GM12878 (cell line): ENCODE measurements around the gene SLC38A9. TPM values are rescaled to one million over a fixed set of nuclear protein-coding genes. Genes with fewer than 3 reads are reported as not detected.

Experiments used
- ATAC-seq: fragments of 200-7000 bp; cut with Tn5 transposase; 3 replicates; pipeline ENCODE4 v1.9.1; 2020; ENCODE audit warnings: mild to moderate bottlenecking, moderate library complexity
- BruUV-seq: library from RNA; stranded (reverse); fragments of 400-500 nt; replicated peaks from 2 replicates; lab custom pipeline; 2021; lab: Mats Ljungman, UMichigan
- CTCF ChIA-PET: fragments of 300-600 bp; sonication (Branson Sonifier 250); formaldehyde crosslinking; extraction: SDS; loops from one replicate; lab custom pipeline; 2021; ENCODE audit warnings: inconsistent platforms; lab: Yijun Ruan, JAX
- POLR2A ChIA-PET: fragments of 350-600 bp; formaldehyde crosslinking; extraction: SDS; loops from one replicate; lab custom pipeline; 2021; ENCODE audit warnings: inconsistent platforms; lab: Charles Lee
- RAD21 ChIA-PET: fragments of 300-600 bp; sonication (Branson Sonifier 250); formaldehyde crosslinking; loops from one replicate; lab custom pipeline; 2023; ENCODE audit warnings: antibody characterized with exemption; ENCODE audit not compliant: unreplicated experiment; lab: Charles Lee
- SMC1A ChIA-PET: fragments of 300-600 bp; sonication (Branson Sonifier 250); formaldehyde crosslinking; loops from one replicate; lab custom pipeline; 2023; ENCODE audit not compliant: unreplicated experiment, uncharacterized antibody; lab: Charles Lee
- DNase-seq: peaks from one replicate; pipeline ENCODE4 v3.0.0-alpha.2; 2011; ENCODE audit warnings: low read depth, low spot score
- FAIRE-seq: peaks from 3 replicates; lab custom pipeline; 2011; peaks lifted over from hg19 to GRCh38; lab: Jason Lieb, UNC
- H2AFZ ChIP-seq: 2 replicates; pipeline ENCODE4 v1.6.0; 2011; ENCODE audit warnings: low read depth, low read length, control low read depth; ENCODE audit not compliant: control insufficient read depth
- H3K27ac ChIP-seq: 2 replicates; pipeline ENCODE4 v1.5.1; 2011; ENCODE audit warnings: control low read depth; ENCODE audit not compliant: control insufficient read depth, insufficient read depth
- H3K27me3 ChIP-seq, 2 experiments: replicated peaks in 1 of 2; 2 replicates each; pipeline versions ENCODE4 v1.6.0 to v1.6.1; 2011; ENCODE audit warnings: low read length in 1 of 2; ENCODE audit not compliant: control insufficient read depth in 2 of 2, insufficient read depth in 2 of 2
- H3K36me3 ChIP-seq, 2 experiments: 2 replicates each; pipeline ENCODE4 v1.5.1; 2011; ENCODE audit warnings: low read length in 1 of 2; ENCODE audit not compliant: control insufficient read depth in 2 of 2, insufficient read depth in 2 of 2
- H3K4me1 ChIP-seq: 2 replicates; pipeline ENCODE4 v1.6.1; 2011; ENCODE audit warnings: mild to moderate bottlenecking, low read length, moderate library complexity, mixed read lengths; ENCODE audit not compliant: control insufficient read depth, insufficient read depth
- H3K4me2 ChIP-seq: 2 replicates; pipeline ENCODE4 v1.6.0; 2011; ENCODE audit warnings: control low read depth; ENCODE audit not compliant: control insufficient read depth, insufficient read depth
- H3K4me3 ChIP-seq: fragments of 200-600 bp; sonication (generic); 2 replicates; pipeline ENCODE4 v1.5.1; 2016
- H3K79me2 ChIP-seq: 2 replicates; pipeline ENCODE4 v1.6.0; 2011; ENCODE audit warnings: low read length; ENCODE audit not compliant: control insufficient read depth, insufficient read depth
- H3K9ac ChIP-seq: 2 replicates; pipeline ENCODE4 v1.8.0; 2011; ENCODE audit warnings: low read length, control low read depth, mixed read lengths; ENCODE audit not compliant: control insufficient read depth, insufficient read depth
- H3K9me3 ChIP-seq: replicated peaks from 3 replicates; pipeline ENCODE4 v1.5.1; 2011; ENCODE audit warnings: mild to moderate bottlenecking, low read length; ENCODE audit not compliant: control insufficient read depth, insufficient read depth
- H4K20me1 ChIP-seq: 2 replicates; pipeline ENCODE4 v1.6.0; 2011; ENCODE audit not compliant: control insufficient read depth, insufficient read depth
- CEBPB ChIP-seq, 2 experiments: fragments of 150-350 bp in 1 of 2; IDR thresholded peaks; 2 replicates each; pipeline ENCODE4 v1.6.1; 2012 to 2014; ENCODE audit warnings: low read depth in 2 of 2, low read length in 2 of 2, borderline replicate concordance in 1 of 2, inconsistent platforms in 1 of 2
- DPF2 ChIP-seq: fragments of 450-650 bp; IDR thresholded peaks from 2 replicates; pipeline ENCODE4 v1.6.1; 2017; ENCODE audit warnings: mild to moderate bottlenecking
- ESRRA ChIP-seq: IDR thresholded peaks from 2 replicates; pipeline ENCODE4 v1.6.1; 2012; ENCODE audit warnings: mild to moderate bottlenecking, low read length, improper control_type of control experiment
- EZH2 ChIP-seq: IDR thresholded peaks from 2 replicates; pipeline ENCODE4 v1.6.1; 2012; ENCODE audit warnings: low read depth, mild to moderate bottlenecking, control low read depth, inconsistent platforms, low read length, borderline replicate concordance; ENCODE audit not compliant: control insufficient read depth
- LARP7 ChIP-seq: fragments of 450-650 bp; IDR thresholded peaks from 2 replicates; pipeline ENCODE4 v1.6.1; 2017; ENCODE audit warnings: mild to moderate bottlenecking
- MXI1 ChIP-seq: fragments of 150-350 bp; IDR thresholded peaks from 2 replicates; pipeline ENCODE4 v1.6.1; 2011; ENCODE audit warnings: low read depth, mild to moderate bottlenecking, inconsistent platforms, low read length, improper control_type of control experiment
- NBN ChIP-seq: fragments of 450-650 bp; IDR thresholded peaks from 2 replicates; pipeline ENCODE4 v1.6.1; 2016
- NFYB ChIP-seq: IDR thresholded peaks from 2 replicates; pipeline ENCODE4 v1.6.1; 2011; ENCODE audit warnings: low read depth, mild to moderate bottlenecking, low read length, improper control_type of control experiment, moderate library complexity; ENCODE audit not compliant: insufficient read depth
- NR2C2 ChIP-seq: IDR thresholded peaks from 2 replicates; pipeline ENCODE4 v1.6.1; 2011; ENCODE audit warnings: borderline replicate concordance, low read depth; ENCODE audit not compliant: control insufficient read depth, insufficient read length
- PAX5 ChIP-seq: IDR thresholded peaks from 2 replicates; pipeline ENCODE4 v1.6.1; 2011; ENCODE audit warnings: low read depth, low read length, borderline replicate concordance
- SREBF2 ChIP-seq: IDR thresholded peaks from 2 replicates; pipeline ENCODE4 v1.6.1; 2012; ENCODE audit warnings: mild to moderate bottlenecking, low read length
- SUPT20H ChIP-seq: IDR thresholded peaks from 2 replicates; pipeline ENCODE4 v1.6.1; 2011; ENCODE audit warnings: low read depth, mild to moderate bottlenecking, low read length, moderate library complexity, borderline replicate concordance; ENCODE audit not compliant: control insufficient read depth
- ZZZ3 ChIP-seq: IDR thresholded peaks from 2 replicates; pipeline ENCODE4 v1.6.1; 2011; ENCODE audit warnings: low read depth; ENCODE audit not compliant: control insufficient read depth, insufficient read length
- WGBS: methylation state at CpG from one replicate; pipeline ENCODE4 v1.1.6; 2016; ENCODE audit warnings: low lambda C conversion rate; ENCODE audit not compliant: insufficient replicate concordance, insufficient coverage; ENCODE audit errors: missing lambda C conversion rate; 5-methylcytosine and 5-hydroxymethylcytosine counted together
- in situ Hi-C: fragments of 300-500 bp; cut with MboI; formaldehyde crosslinking; loops from 9 replicates; pipeline ENCODE4 v1.14.3; 2018; ENCODE audit warnings: mixed read lengths
- intact Hi-C: fragments of 100-400 bp; cut with micrococcal nuclease; formaldehyde crosslinking; loops from one replicate; pipeline ENCODE4 v1.14.2; 2022; ENCODE audit not compliant: unreplicated experiment
- polyA plus RNA-seq, 11 experiments: library from polyadenylated mRNA; depleted of rRNA in 4 of 11; unstranded in 6 of 11; stranded (reverse) in 5 of 11; fragments of >200 nt; fragmentation: Nextera tagmentation in 4 of 11; fragmentation: Illumina TruSeq in 1 of 11; extraction: Ambion mirVana in 4 of 11; extraction: Trizol in 1 of 11; gene quantifications; 1 replicate in 1 of 11; 2 replicates in 10 of 11; pipeline versions ENCODE4 v1.2.1 to v1.2.3, GENCODE V29; 2011 to 2016; ENCODE audit warnings: inconsistent platforms in 2 of 11, missing spikeins in 2 of 11, low read depth in 1 of 11
- total RNA-seq, 4 experiments: library from RNA; depleted of rRNA in 3 of 4; stranded (reverse); fragments of >200 nt in 3 of 4; fragmentation: Illumina TruSeq in 1 of 4; extraction: Trizol in 1 of 4; gene quantifications; 2 replicates each; pipeline versions ENCODE4 v1.2.1 to v1.2.3, GENCODE V29; 2013 to 2021
- TF ChIP-seq, protein P1 (sequence below): fragments of 450-650 bp; conservative IDR thresholded peaks from 2 replicates; pipeline ENCODE4 v1.6.1; 2017; ENCODE audit warnings: mild to moderate bottlenecking, moderate library complexity
- TF ChIP-seq, protein P2 (sequence below): fragments of 450-650 bp; IDR thresholded peaks from 2 replicates; pipeline ENCODE4 v1.6.1; 2016; ENCODE audit warnings: mild to moderate bottlenecking, moderate library complexity, borderline replicate concordance

Gene SLC38A9
- total and polyA plus RNA-seq, 10 of the 15 experiments (the other 5 are each of a cell fraction or from before 2014, with no cell fraction given), result 8.5 to 35.1 (median 23.0) TPM

DNA sequence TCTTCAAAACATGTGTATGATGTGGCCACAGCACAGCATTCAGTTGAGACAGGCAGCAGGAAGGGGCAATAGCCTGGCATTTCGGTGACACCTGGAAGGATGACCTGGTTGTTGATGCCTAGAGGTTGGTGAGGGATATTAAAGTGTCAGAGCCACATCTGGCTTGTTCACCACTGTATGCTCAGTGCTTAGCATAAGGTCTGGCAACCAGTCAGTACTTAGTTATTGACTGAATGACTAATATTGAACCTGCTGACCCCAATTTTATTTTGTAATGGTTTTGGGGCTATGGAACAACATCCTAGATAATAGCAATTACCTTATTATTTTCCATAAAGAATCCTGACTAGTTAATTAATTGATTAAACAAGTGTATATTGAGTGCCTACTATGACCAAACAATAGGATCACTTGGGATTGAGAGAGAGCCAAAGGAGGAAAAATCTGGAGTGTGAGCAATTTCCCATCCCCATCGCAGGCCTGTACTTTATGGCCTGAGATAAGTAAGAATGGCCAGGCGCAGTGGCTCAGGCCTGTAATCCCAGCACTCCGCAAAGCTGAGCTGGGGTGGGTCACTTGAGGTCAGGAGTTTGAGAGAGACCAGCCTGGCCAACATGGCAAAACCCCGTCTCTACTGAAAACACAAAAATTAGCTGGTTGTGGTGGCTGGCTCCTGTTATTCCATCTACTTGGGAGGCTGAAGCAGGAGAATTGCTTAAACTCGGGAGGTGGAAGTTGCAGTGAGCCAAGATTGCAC, 91.9 kb downstream of the SLC38A9 start:
- intact Hi-C loops (no loop called here), in situ Hi-C loops (no loop called here)
- H3K4me1 ChIP-seq, result no peaks in the 10 kb centered on the region
- ChIA-PET POLR2A (interaction anchor here (0.5 kb wide), 1 partner anchor 19 kb away, joined by 5 read pairs; no protein-coding TSS in a partner anchor), SMC1A (no interaction called here), CTCF (interaction anchor here (1.0 kb wide), 1 partner anchor 72 kb away, joined by 3 read pairs; no protein-coding TSS in a partner anchor), RAD21 (no interaction called here)
- no peaks in the 10 kb centered on the region for H3K9me3 ChIP-seq
- H4K20me1 ChIP-seq, result no peaks in the 10 kb centered on the region
- no peak for TF ChIP-seq NBN
- no peak for TF ChIP-seq ZZZ3
- no peak for TF ChIP-seq SUPT20H
- no peak for TF ChIP-seq EZH2
- TF ChIP-seq DPF2, result no peak
- TF ChIP-seq MXI1, result no peak
- no peak for TF ChIP-seq CEBPB (IDR thresholded peaks at IDR 0.05; ENCODE audit: borderline replicate concordance in 1 of 2, low read depth in 2 of 2, low read length in 2 of 2)
- no peak for TF ChIP-seq ESRRA
- no peak for TF ChIP-seq NR2C2
- TF ChIP-seq NFYB, result no peak
- no peak for TF ChIP-seq PAX5
- TF ChIP-seq SREBF2, result no peak
- TF ChIP-seq, protein P1, sequence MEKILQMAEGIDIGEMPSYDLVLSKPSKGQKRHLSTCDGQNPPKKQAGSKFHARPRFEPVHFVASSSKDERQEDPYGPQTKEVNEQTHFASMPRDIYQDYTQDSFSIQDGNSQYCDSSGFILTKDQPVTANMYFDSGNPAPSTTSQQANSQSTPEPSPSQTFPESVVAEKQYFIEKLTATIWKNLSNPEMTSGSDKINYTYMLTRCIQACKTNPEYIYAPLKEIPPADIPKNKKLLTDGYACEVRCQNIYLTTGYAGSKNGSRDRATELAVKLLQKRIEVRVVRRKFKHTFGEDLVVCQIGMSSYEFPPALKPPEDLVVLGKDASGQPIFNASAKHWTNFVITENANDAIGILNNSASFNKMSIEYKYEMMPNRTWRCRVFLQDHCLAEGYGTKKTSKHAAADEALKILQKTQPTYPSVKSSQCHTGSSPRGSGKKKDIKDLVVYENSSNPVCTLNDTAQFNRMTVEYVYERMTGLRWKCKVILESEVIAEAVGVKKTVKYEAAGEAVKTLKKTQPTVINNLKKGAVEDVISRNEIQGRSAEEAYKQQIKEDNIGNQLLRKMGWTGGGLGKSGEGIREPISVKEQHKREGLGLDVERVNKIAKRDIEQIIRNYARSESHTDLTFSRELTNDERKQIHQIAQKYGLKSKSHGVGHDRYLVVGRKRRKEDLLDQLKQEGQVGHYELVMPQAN, result no peak
- no peak for TF ChIP-seq LARP7
- TF ChIP-seq, protein P2, sequence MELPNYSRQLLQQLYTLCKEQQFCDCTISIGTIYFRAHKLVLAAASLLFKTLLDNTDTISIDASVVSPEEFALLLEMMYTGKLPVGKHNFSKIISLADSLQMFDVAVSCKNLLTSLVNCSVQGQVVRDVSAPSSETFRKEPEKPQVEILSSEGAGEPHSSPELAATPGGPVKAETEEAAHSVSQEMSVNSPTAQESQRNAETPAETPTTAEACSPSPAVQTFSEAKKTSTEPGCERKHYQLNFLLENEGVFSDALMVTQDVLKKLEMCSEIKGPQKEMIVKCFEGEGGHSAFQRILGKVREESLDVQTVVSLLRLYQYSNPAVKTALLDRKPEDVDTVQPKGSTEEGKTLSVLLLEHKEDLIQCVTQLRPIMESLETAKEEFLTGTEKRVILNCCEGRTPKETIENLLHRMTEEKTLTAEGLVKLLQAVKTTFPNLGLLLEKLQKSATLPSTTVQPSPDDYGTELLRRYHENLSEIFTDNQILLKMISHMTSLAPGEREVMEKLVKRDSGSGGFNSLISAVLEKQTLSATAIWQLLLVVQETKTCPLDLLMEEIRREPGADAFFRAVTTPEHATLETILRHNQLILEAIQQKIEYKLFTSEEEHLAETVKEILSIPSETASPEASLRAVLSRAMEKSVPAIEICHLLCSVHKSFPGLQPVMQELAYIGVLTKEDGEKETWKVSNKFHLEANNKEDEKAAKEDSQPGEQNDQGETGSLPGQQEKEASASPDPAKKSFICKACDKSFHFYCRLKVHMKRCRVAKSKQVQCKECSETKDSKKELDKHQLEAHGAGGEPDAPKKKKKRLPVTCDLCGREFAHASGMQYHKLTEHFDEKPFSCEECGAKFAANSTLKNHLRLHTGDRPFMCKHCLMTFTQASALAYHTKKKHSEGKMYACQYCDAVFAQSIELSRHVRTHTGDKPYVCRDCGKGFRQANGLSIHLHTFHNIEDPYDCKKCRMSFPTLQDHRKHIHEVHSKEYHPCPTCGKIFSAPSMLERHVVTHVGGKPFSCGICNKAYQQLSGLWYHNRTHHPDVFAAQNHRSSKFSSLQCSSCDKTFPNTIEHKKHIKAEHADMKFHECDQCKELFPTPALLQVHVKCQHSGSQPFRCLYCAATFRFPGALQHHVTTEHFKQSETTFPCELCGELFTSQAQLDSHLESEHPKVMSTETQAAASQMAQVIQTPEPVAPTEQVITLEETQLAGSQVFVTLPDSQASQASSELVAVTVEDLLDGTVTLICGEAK, result no peak
- no peaks in the 10 kb centered on the region; a peak in 1 of 4 replicates for H3K36me3 ChIP-seq
- no peak overlapping the region for H3K4me3 ChIP-seq
- FAIRE-seq (no peak), ATAC-seq (no peak), DNase-seq (no peak)
- BruUV-seq, result no TSS peak
- no peaks in the 10 kb centered on the region for H3K79me2 ChIP-seq
- no peak overlapping the region for H3K4me2 ChIP-seq
- no peak overlapping the region for H2AFZ ChIP-seq
- WGBS, result 83% methylated on average over 6 of the region's 6 CpGs
- no peak overlapping the region for H3K27ac ChIP-seq
- no peak overlapping the region for H3K9ac ChIP-seq
- H3K27me3 ChIP-seq, result no peaks in the 10 kb centered on the region
